Bronchial epithelial cell (primary cell): ENCODE data around the gene NUDT14. TPM values are rescaled to one million over a fixed set of nuclear protein-coding genes. Genes with fewer than 3 reads are reported as not detected.

ENCODE experiments used
- DNase-seq: peaks from one replicate; pipeline ENCODE4 v3.0.0-alpha.2; 2010; ENCODE audit warnings: low read depth
- FAIRE-seq: peaks from 2 replicates; lab custom pipeline; 2011; peaks lifted over from hg19 to GRCh38; lab: Jason Lieb, UNC
- H3K27me3 ChIP-seq: 2 replicates; pipeline ENCODE4 v1.5.1; 2011; ENCODE audit warnings: low read length; ENCODE audit not compliant: control insufficient read depth, insufficient read depth
- H3K36me3 ChIP-seq: 2 replicates; pipeline ENCODE4 v1.5.1; 2011; ENCODE audit warnings: low read length; ENCODE audit not compliant: control insufficient read depth, insufficient read depth
- H3K4me3 ChIP-seq: 2 replicates; pipeline ENCODE4 v1.5.1; 2011; ENCODE audit warnings: mild to moderate bottlenecking, low read depth, low read length, control low read depth
- CTCF ChIP-seq: IDR thresholded peaks from 2 replicates; pipeline ENCODE4 v1.5.1; 2011; ENCODE audit warnings: mild to moderate bottlenecking, moderate library complexity, low read length, control low read depth, inconsistent platforms; ENCODE audit not compliant: insufficient read depth, severe bottlenecking
- total RNA-seq: library from RNA; depleted of rRNA; stranded (reverse); fragments of >200 nt; gene quantifications from 2 replicates; pipeline ENCODE4 v1.2.1, GENCODE V29; 2014

NUDT14 gene
- total RNA-seq, 1 donor from 2014 or later: 31.9 TPM

DNA sequence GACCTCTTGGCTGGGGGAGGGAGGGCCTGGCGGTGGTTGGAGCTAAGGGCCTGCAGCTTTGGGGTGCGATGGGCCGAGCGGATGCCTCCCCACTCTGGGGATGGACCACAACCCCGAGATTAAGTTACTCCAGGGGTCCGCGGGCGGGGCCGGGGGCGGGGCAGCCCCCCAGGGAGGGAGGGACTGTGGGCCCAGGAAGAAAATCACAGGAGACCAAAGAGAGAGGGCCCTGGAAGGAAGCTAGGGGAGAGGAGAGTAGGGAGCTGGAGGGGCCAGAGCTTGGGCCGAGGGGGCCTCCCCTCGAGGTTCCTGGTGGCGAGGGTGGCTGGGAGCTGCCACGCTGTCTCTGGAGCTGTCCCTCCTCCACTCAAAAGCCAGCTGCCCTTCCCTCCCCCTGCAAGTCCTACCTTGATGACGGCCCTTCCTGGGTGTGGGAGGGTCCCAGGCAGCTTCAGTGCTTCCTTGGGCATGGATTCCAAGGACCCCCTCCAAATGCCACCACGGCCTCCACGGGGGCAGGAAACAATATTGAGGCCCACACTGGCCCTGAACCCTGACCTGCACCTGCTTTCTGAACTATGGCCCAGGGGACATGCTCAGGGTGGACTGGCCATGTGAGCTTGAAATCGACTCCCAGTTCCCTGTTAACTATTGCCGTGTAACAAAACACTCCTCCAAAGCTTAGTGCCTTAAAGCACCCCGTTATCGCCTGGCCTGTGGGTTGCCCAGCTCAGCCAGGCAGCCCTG lies 610 bp upstream of the NUDT14 start:
- TF ChIP-seq CTCF: no peak
- H3K27me3 ChIP-seq: peaks cover 2% of the 10 kb centered on the region
- H3K4me3 ChIP-seq: no peak overlapping the region
- no peaks in the 10 kb centered on the region for H3K36me3 ChIP-seq
- FAIRE-seq (no peak), DNase-seq (no peak)

GRCh38 chr14:105179191-105179590 lies 1.9 kb downstream of the NUDT14 start:
- no peak for TF ChIP-seq CTCF
- H3K36me3 ChIP-seq: peaks cover 2% of the 10 kb centered on the region
- no peaks in the 10 kb centered on the region for H3K27me3 ChIP-seq
- H3K4me3 ChIP-seq: no peak overlapping the region
- no peak for DNase-seq
- FAIRE-seq: no peak

- H3K4me3 ChIP-seq: no peak overlapping the region
- no peak for TF ChIP-seq CTCF
- FAIRE-seq (no peak), DNase-seq (no peak)
- peaks cover 2% of the 10 kb centered on the region for H3K36me3 ChIP-seq
- no peaks in the 10 kb centered on the region for H3K27me3 ChIP-seq
Measured at GRCh38 chr14:105178868-105179140, 2.3 kb downstream of the NUDT14 start.

GRCh38 chr14:105178069-105178867 lies 2.8 kb downstream of the NUDT14 start:
- peaks cover 2% of the 10 kb centered on the region for H3K36me3 ChIP-seq
- H3K27me3 ChIP-seq: no peaks in the 10 kb centered on the region
- no peak overlapping the region for H3K4me3 ChIP-seq
- no peak for FAIRE-seq
- TF ChIP-seq CTCF: no peak
- no peak for DNase-seq

GRCh38 chr14:105177082-105177481 lies 4.0 kb downstream of the NUDT14 start:
- no peak overlapping the region for H3K4me3 ChIP-seq
- TF ChIP-seq CTCF: no peak
- H3K36me3 ChIP-seq: peaks cover 2% of the 10 kb centered on the region
- no peaks in the 10 kb centered on the region for H3K27me3 ChIP-seq
- DNase-seq (no peak), FAIRE-seq (no peak)
